ENCODE results near the gene RAPSN.

RAPSN gene

GRCh38 chr11:47443817-47444216, 5.1 kb downstream of the RAPSN start:
- no peaks in the 10 kb centered on the region for H3K4me1 ChIP-seq (ENCODE audit: control insufficient read depth in 1 of 2, insufficient read depth in 2 of 2, low read length in 2 of 2)
- no CpG with 5 or more reads among the region's 3 CpGs for WGBS (ENCODE audit: extremely low coverage, insufficient coverage, insufficient read length)
- H3K18ac ChIP-seq (ENCODE audit: low read length): no peak overlapping the region
- H2BK120ac ChIP-seq (ENCODE audit: insufficient read depth, low read length, poor library complexity): no peak overlapping the region
- H4K12ac ChIP-seq (ENCODE audit: low read depth, low read length): no peak overlapping the region
- H3K4me3 ChIP-seq (ENCODE audit: low read depth, low read length): no peak overlapping the region
- no peak overlapping the region for H3K27ac ChIP-seq (ENCODE audit: low read depth, low read length)
- no peak overlapping the region for H3K4ac ChIP-seq (ENCODE audit: low read depth, low read length)
- H3K79me1 ChIP-seq (ENCODE audit: low read length): no peaks in the 10 kb centered on the region
- H2BK5ac ChIP-seq (ENCODE audit: low read depth, low read length, poor library complexity): no peak overlapping the region
- H2AK5ac ChIP-seq (ENCODE audit: low read length): no peak overlapping the region
- no peak overlapping the region for H3K14ac ChIP-seq (ENCODE audit: low read length)
- no peak overlapping the region for H3K9ac ChIP-seq (ENCODE audit: low read length)
- H2AFZ ChIP-seq (ENCODE audit: insufficient read depth, low read length, poor library complexity): no peak overlapping the region
- H3K23ac ChIP-seq (ENCODE audit: low read length): no peak overlapping the region
- H3K9me3 ChIP-seq (ENCODE audit: insufficient read depth, low read depth, low read length): no peaks in the 10 kb centered on the region
- H2BK12ac ChIP-seq (ENCODE audit: low read length): no peak overlapping the region
- H3K27me3 ChIP-seq (ENCODE audit: insufficient read depth, low read length): no peaks in the 10 kb centered on the region
- no peaks in the 10 kb centered on the region for H3K79me2 ChIP-seq (ENCODE audit: control insufficient read depth, insufficient read depth, low read length, poor library complexity)
- H3K36me3 ChIP-seq (ENCODE audit: control insufficient read depth in 1 of 2, insufficient read depth in 2 of 2, low read length in 2 of 2): no peaks in the 10 kb centered on the region
- no peak overlapping the region for H4K91ac ChIP-seq (ENCODE audit: low read depth, low read length)
- DNase-seq: no peak
- no peak overlapping the region for H4K8ac ChIP-seq (ENCODE audit: low read depth, low read length)
- H3K4me2 ChIP-seq (ENCODE audit: low read length): no peak overlapping the region

DNA sequence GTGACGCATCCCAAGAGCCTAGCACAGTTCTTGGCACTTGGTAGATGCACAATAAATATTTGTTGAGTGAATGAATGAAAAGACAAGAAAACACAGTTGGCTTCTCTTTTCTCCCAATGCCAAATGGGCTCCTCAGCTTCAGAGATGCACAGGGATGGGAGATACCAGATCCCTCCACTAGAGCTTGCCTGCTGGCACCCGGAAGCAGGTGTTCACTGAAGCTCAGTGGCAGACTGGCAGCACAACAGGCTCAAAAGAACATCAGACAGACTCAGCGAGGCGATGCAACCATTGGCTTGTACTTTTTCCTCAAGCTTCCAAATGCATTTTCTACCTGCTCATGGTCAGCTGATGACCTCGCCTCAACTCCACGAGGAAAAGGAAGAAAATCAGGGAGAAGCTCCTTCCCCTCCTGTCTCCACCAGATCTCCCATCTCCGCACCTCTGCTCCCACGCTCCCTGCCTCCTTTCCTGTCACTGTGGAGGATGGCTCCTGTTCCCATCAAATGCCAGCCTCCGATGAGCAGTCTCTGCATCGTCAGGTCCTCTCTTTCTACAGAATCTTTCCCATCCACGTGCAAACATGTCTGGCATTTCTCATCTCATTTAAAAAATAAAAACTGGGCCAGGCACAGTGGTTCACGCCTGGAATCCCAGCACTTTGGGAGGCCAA, 5.8 kb downstream of the RAPSN start:
- H3K9ac ChIP-seq (ENCODE audit: low read length): no peak overlapping the region
- H4K8ac ChIP-seq (ENCODE audit: low read depth, low read length): no peak overlapping the region
- H3K27me3 ChIP-seq (ENCODE audit: insufficient read depth, low read length): no peaks in the 10 kb centered on the region
- H3K36me3 ChIP-seq (ENCODE audit: control insufficient read depth in 1 of 2, insufficient read depth in 2 of 2, low read length in 2 of 2): no peaks in the 10 kb centered on the region
- no peaks in the 10 kb centered on the region for H3K79me2 ChIP-seq (ENCODE audit: control insufficient read depth, insufficient read depth, low read length, poor library complexity)
- no peak overlapping the region for H3K4me2 ChIP-seq (ENCODE audit: low read length)
- no peak overlapping the region for H2BK5ac ChIP-seq (ENCODE audit: low read depth, low read length, poor library complexity)
- H2BK120ac ChIP-seq (ENCODE audit: insufficient read depth, low read length, poor library complexity): no peak overlapping the region
- no peak overlapping the region for H3K14ac ChIP-seq (ENCODE audit: low read length)
- WGBS (ENCODE audit: extremely low coverage, insufficient coverage, insufficient read length): no CpG with 5 or more reads among the region's 12 CpGs
- no peaks in the 10 kb centered on the region for H3K79me1 ChIP-seq (ENCODE audit: low read length)
- no peak overlapping the region for H2AK5ac ChIP-seq (ENCODE audit: low read length)
- H4K12ac ChIP-seq (ENCODE audit: low read depth, low read length): no peak overlapping the region
- H3K4me3 ChIP-seq (ENCODE audit: low read depth, low read length): no peak overlapping the region
- no peak overlapping the region for H3K4ac ChIP-seq (ENCODE audit: low read depth, low read length)
- DNase-seq: no peak
- no peaks in the 10 kb centered on the region for H3K9me3 ChIP-seq (ENCODE audit: insufficient read depth, low read depth, low read length)
- H3K23ac ChIP-seq (ENCODE audit: low read length): no peak overlapping the region
- no peak overlapping the region for H4K91ac ChIP-seq (ENCODE audit: low read depth, low read length)
- H2BK12ac ChIP-seq (ENCODE audit: low read length): no peak overlapping the region
- H3K4me1 ChIP-seq (ENCODE audit: control insufficient read depth in 1 of 2, insufficient read depth in 2 of 2, low read length in 2 of 2): no peaks in the 10 kb centered on the region
- H3K27ac ChIP-seq (ENCODE audit: low read depth, low read length): no peak overlapping the region
- no peak overlapping the region for H3K18ac ChIP-seq (ENCODE audit: low read length)
- H2AFZ ChIP-seq (ENCODE audit: insufficient read depth, low read length, poor library complexity): no peak overlapping the region

GRCh38 chr11:47442514-47442913, 6.4 kb downstream of the RAPSN start:
- no peaks in the 10 kb centered on the region for H3K36me3 ChIP-seq (ENCODE audit: control insufficient read depth in 1 of 2, insufficient read depth in 2 of 2, low read length in 2 of 2)
- no peak overlapping the region for H3K9ac ChIP-seq (ENCODE audit: low read length)
- no peak overlapping the region for H3K18ac ChIP-seq (ENCODE audit: low read length)
- no peak overlapping the region for H3K27ac ChIP-seq (ENCODE audit: low read depth, low read length)
- no peak overlapping the region for H2BK120ac ChIP-seq (ENCODE audit: insufficient read depth, low read length, poor library complexity)
- DNase-seq: no peak
- H3K4me1 ChIP-seq (ENCODE audit: control insufficient read depth in 1 of 2, insufficient read depth in 2 of 2, low read length in 2 of 2): no peaks in the 10 kb centered on the region
- no peaks in the 10 kb centered on the region for H3K79me2 ChIP-seq (ENCODE audit: control insufficient read depth, insufficient read depth, low read length, poor library complexity)
- no peak overlapping the region for H4K8ac ChIP-seq (ENCODE audit: low read depth, low read length)
- no peak overlapping the region for H3K14ac ChIP-seq (ENCODE audit: low read length)
- no peak overlapping the region for H3K23ac ChIP-seq (ENCODE audit: low read length)
- H3K79me1 ChIP-seq (ENCODE audit: low read length): no peaks in the 10 kb centered on the region
- no peak overlapping the region for H3K4me2 ChIP-seq (ENCODE audit: low read length)
- no peak overlapping the region for H3K4me3 ChIP-seq (ENCODE audit: low read depth, low read length)
- H2BK5ac ChIP-seq (ENCODE audit: low read depth, low read length, poor library complexity): no peak overlapping the region
- no peak overlapping the region for H3K4ac ChIP-seq (ENCODE audit: low read depth, low read length)
- H4K91ac ChIP-seq (ENCODE audit: low read depth, low read length): no peak overlapping the region
- no peak overlapping the region for H4K12ac ChIP-seq (ENCODE audit: low read depth, low read length)
- H2AFZ ChIP-seq (ENCODE audit: insufficient read depth, low read length, poor library complexity): no peak overlapping the region
- no peak overlapping the region for H2AK5ac ChIP-seq (ENCODE audit: low read length)
- no CpG with 5 or more reads among the region's 8 CpGs for WGBS (ENCODE audit: extremely low coverage, insufficient coverage, insufficient read length)
- H3K9me3 ChIP-seq (ENCODE audit: insufficient read depth, low read depth, low read length): no peaks in the 10 kb centered on the region
- no peaks in the 10 kb centered on the region for H3K27me3 ChIP-seq (ENCODE audit: insufficient read depth, low read length)
- no peak overlapping the region for H2BK12ac ChIP-seq (ENCODE audit: low read length)

DNA sequence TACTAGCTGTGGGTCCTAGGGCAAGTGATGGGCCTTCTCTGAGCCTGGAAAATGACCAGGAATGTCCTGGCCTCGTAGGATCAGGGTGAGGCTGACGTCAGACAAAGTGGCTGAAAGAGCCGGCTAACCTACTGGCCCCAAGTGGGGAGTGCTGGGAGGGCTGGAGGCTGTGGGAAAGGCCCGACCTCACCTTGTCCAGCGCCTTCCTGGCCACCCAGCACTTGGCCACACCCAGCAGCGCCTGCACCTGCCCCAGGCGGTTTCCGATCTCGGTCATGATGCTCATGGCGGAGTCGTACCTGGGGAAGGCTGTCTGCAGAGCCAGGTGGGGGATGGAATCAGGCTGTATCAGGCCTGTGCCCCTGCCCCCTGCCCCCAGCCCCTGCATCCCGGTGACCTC, 7.5 kb downstream of the RAPSN start:
- Histone ChIP-seq H3K9me3 (ENCODE audit: insufficient read depth, low read depth, low read length) (no peaks in the 10 kb centered on the region), H2AFZ (ENCODE audit: insufficient read depth, low read length, poor library complexity) (no peak overlapping the region), H3K4me2 (ENCODE audit: low read length) (no peak overlapping the region), H3K79me2 (ENCODE audit: control insufficient read depth, insufficient read depth, low read length, poor library complexity) (no peaks in the 10 kb centered on the region), H4K12ac (ENCODE audit: low read depth, low read length) (no peak overlapping the region), H3K4ac (ENCODE audit: low read depth, low read length) (no peak overlapping the region), H2BK5ac (ENCODE audit: low read depth, low read length, poor library complexity) (no peak overlapping the region), H2BK120ac (ENCODE audit: insufficient read depth, low read length, poor library complexity) (no peak overlapping the region), H3K23ac (ENCODE audit: low read length) (no peak overlapping the region), H3K27me3 (ENCODE audit: insufficient read depth, low read length) (no peaks in the 10 kb centered on the region), H4K8ac (ENCODE audit: low read depth, low read length) (no peak overlapping the region), H3K4me3 (ENCODE audit: low read depth, low read length) (no peak overlapping the region), H3K27ac (ENCODE audit: low read depth, low read length) (no peak overlapping the region), H3K18ac (ENCODE audit: low read length) (no peak overlapping the region), H4K91ac (ENCODE audit: low read depth, low read length) (no peak overlapping the region), H3K14ac (ENCODE audit: low read length) (no peak overlapping the region), H3K36me3 (ENCODE audit: control insufficient read depth in 1 of 2, insufficient read depth in 2 of 2, low read length in 2 of 2) (no peaks in the 10 kb centered on the region), H2AK5ac (ENCODE audit: low read length) (no peak overlapping the region), H3K4me1 (ENCODE audit: control insufficient read depth in 1 of 2, insufficient read depth in 2 of 2, low read length in 2 of 2) (no peaks in the 10 kb centered on the region), H3K79me1 (ENCODE audit: low read length) (no peaks in the 10 kb centered on the region), H3K9ac (ENCODE audit: low read length) (no peak overlapping the region), H2BK12ac (ENCODE audit: low read length) (no peak overlapping the region)
- DNase-seq: peak; percentile 62 to 72
- no CpG with 5 or more reads among the region's 12 CpGs for WGBS (ENCODE audit: extremely low coverage, insufficient coverage, insufficient read length)

All from trophoblast cell (in vitro differentiated cells and primary cell).